Bronchial epithelial cell (primary cell): ENCODE measurements around the gene TAF6L. TPM values are rescaled to one million over a fixed set of nuclear protein-coding genes. Genes with fewer than 3 reads are reported as not detected.

ENCODE experiments used
- DNase-seq: peaks from one replicate; pipeline ENCODE4 v3.0.0-alpha.2; 2010; ENCODE audit warnings: low read depth
- FAIRE-seq: peaks from 2 replicates; lab custom pipeline; 2011; peaks lifted over from hg19 to GRCh38; lab: Jason Lieb, UNC
- H3K27me3 ChIP-seq: 2 replicates; pipeline ENCODE4 v1.5.1; 2011; ENCODE audit warnings: low read length; ENCODE audit not compliant: control insufficient read depth, insufficient read depth
- H3K36me3 ChIP-seq: 2 replicates; pipeline ENCODE4 v1.5.1; 2011; ENCODE audit warnings: low read length; ENCODE audit not compliant: control insufficient read depth, insufficient read depth
- H3K4me3 ChIP-seq: 2 replicates; pipeline ENCODE4 v1.5.1; 2011; ENCODE audit warnings: mild to moderate bottlenecking, low read depth, low read length, control low read depth
- CTCF ChIP-seq: IDR thresholded peaks from 2 replicates; pipeline ENCODE4 v1.5.1; 2011; ENCODE audit warnings: mild to moderate bottlenecking, moderate library complexity, low read length, control low read depth, inconsistent platforms; ENCODE audit not compliant: insufficient read depth, severe bottlenecking
- total RNA-seq: library from RNA; depleted of rRNA; stranded (reverse); fragments of >200 nt; gene quantifications from 2 replicates; pipeline ENCODE4 v1.2.1, GENCODE V29; 2014

The TAF6L gene
- total RNA-seq, 1 donor from 2014 or later: 17.1 TPM

DNA sequence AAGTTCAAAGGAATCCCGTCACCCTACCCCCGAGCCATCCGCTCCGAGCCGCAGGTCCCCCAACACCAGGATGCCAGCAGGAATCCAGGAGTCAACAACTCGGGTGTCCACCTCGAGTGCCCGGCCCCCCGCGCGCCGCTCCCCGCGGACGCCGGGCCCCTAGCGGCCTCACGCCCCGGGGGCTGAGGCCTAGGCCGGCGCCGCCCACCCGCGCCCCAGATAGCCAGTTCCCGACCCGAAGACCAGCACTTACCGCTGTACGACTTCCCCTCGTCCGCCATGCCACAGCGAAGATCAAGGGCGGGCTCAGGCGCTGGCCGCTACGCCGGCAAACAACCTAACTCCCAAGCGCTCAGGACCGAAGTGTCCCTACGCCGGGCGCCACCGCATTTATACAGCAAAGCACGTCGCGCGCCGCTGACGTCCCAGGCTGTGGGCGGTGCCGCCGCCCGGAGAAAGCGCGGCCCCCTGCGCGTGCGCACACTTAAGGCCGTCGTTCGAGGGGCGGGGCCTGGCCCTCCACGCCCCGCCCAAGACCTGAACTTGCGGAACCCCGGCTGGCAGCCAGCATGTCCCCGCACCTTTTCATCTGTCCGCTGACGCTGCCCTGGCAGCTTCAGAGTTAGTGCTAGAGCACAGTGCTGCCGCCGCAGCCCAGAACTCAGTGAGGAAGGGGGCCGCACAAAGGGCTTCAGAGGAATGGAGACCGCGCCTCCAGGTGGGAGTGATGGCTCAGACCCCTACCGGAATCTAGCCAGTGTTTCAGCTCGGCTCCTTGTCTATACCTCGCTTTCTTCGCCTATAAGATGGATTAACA, 34.1 kb downstream of the TAF6L start, which contains the start of gene NXF1:
TSS of gene NXF1 (minus strand) at position 365 of the 817 bp plus-strand sequence. CDS start at position 281, 84 bp downstream.
- no peaks in the 10 kb centered on the region for H3K27me3 ChIP-seq
- no peak for FAIRE-seq
- peak; percentile 83 for DNase-seq
- H3K36me3 ChIP-seq: peaks cover 29% of the 10 kb centered on the region
- TF ChIP-seq CTCF: no peak
- H3K4me3 ChIP-seq: peak within 1 kb of the TSS; percentile 81

GRCh38 chr11:62805961-62806441, 34.8 kb downstream of the TAF6L start:
- Histone ChIP-seq H3K4me3 (peak overlapping the region; percentile 81), H3K36me3 (peaks cover 25% of the 10 kb centered on the region), H3K27me3 (no peaks in the 10 kb centered on the region)
- FAIRE-seq (no peak), DNase-seq (no peak)
- TF ChIP-seq CTCF: no peak

DNA sequence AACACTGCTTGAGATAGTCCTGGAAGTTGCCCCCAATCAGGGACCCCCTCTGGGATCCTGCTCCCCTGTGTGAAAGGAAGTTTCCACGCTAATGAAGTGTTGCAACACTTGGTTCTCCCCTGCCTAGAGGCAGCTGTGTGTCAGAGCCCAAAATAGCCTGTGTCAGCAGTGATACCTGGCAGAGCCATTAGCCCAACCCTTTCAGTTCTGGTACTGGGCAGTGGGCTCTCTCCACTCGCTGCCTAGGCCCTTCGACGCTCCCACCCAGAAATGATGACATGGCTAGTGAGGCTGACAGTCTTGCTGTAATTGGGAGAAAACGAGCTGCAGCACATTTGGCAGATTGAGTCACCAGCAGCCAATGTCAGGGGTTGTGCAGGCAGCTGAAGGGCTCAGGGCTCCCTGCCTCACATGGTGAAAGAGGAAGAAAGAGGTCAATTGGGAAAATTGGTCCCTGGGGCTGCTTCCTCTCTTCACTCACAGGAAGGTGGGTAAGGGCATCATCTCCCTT, 35.5 kb downstream of the TAF6L start:
- Histone ChIP-seq H3K4me3 (no peak overlapping the region), H3K27me3 (no peaks in the 10 kb centered on the region), H3K36me3 (peaks cover 18% of the 10 kb centered on the region)
- FAIRE-seq (no peak), DNase-seq (peak; percentile 73)
- no peak for TF ChIP-seq CTCF

GRCh38 chr11:62810748-62811147, 39.6 kb downstream of the TAF6L start:
- FAIRE-seq (no peak), DNase-seq (no peak)
- Histone ChIP-seq H3K36me3 (peaks cover 3% of the 10 kb centered on the region), H3K4me3 (no peak overlapping the region), H3K27me3 (no peaks in the 10 kb centered on the region)
- TF ChIP-seq CTCF: no peak

DNA sequence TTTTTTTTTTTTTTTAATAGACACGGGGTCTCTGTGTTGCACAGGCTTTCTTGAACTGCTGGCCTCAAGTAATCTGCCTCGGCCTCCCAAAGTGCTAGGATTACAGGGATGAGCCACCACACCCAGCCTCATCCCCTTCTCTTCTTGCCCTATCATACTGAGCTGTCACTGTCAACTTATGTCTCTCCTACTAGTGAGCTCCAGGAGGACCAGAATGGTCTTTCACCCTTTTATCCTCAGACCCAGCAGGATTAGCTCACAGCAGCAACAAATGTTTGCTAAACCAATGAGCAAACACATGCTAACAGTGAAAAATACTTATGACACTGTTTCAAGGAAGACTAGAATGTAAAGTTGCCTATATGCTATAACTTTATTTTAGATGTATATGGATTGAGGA, 40.5 kb downstream of the TAF6L start:
- no peak for DNase-seq
- no peak for TF ChIP-seq CTCF
- FAIRE-seq: no peak
- Histone ChIP-seq H3K27me3 (no peaks in the 10 kb centered on the region), H3K4me3 (no peak overlapping the region), H3K36me3 (peaks cover 3% of the 10 kb centered on the region)
